Mucosa of stomach (tissue), 1 donor: ENCODE results near the gene USP47.
A peak's percentile ranks its signal among the peaks of the same experiment; 100 is the strongest.

Experiments
- H3K27me3 ChIP-seq: one replicate; pipeline ENCODE4 v1.7.0; 2013; ENCODE audit warnings: mild to moderate bottlenecking, low read length; ENCODE audit not compliant: control insufficient read depth, insufficient read depth
- H3K36me3 ChIP-seq: one replicate; pipeline ENCODE4 v1.7.0; 2013; ENCODE audit warnings: low read length; ENCODE audit not compliant: control insufficient read depth, insufficient read depth
- H3K4me1 ChIP-seq: one replicate; pipeline ENCODE4 v1.7.0; 2013; ENCODE audit warnings: mild to moderate bottlenecking, low read length; ENCODE audit not compliant: control insufficient read depth, insufficient read depth
- H3K4me3 ChIP-seq: one replicate; pipeline ENCODE4 v1.7.0; 2013; ENCODE audit warnings: low read length
- H3K9ac ChIP-seq: one replicate; pipeline ENCODE4 v1.7.0; 2013; ENCODE audit warnings: mild to moderate bottlenecking, low read length, moderate library complexity
- H3K9me3 ChIP-seq: one replicate; pipeline ENCODE4 v1.7.0; 2013; ENCODE audit warnings: mild to moderate bottlenecking, low read length, moderate library complexity; ENCODE audit not compliant: control insufficient read depth
- donor health status: Pancreatic carcinoma.

The USP47 gene

DNA sequence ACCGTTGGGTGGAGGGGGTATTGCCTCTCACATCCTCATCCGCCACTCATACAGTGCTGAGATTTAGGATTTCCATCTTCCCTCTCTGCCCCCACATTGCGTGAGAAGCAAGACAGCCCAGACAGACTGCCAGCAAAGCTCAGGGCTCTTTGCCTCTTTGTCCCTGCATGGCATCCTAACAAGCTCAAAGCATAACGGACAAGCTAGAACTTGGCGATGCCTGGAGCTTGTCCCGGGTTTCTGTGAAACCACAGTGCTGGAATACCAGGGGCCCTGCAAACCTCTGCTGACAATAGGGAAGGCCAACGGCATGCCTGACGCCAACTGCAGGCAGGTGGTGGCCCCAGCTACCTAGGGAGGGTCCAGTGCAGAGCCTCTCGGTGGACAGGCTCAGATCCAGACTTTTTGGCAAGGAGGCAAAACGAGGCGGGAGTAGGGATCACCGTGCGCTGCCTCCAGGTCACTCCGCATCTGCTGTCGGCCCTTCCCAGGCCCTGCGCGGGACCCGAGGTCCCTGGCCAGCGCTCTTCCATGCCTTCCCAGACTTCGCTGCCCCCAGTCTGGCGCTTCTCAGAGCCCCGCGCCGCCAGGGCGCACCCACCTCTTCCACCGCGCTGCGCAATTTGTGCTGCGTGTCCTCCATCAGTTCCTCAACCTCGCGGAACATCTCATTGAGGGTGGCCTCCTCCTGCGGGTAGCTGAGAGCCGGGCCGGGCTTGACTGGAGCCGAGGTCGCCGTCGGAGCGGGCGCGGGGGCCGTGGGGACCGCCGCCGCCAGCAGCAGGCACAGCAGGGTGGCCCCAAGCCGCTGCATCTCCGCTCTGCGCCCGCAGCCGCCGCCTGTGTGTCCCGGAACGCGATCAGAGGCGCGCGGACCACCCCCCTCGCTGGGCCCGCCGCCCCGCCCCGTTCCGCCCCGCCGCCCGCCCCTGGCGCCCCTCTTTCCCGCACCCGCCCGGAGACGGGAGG lies 166.3 kb downstream of the USP47 start, which contains the start of gene DKK3:
Gene DKK3, minus strand, starts transcription at position 858 of the 969 bp plus-strand sequence. Its CDS starts 44 bp downstream, at position 814.
- no peaks in the 10 kb centered on the region for H3K9me3 ChIP-seq
- peak within 1 kb of the TSS; percentile 40 for H3K9ac ChIP-seq
- H3K4me1 ChIP-seq: peaks cover 7% of the 10 kb centered on the region
- H3K36me3 ChIP-seq: no peaks in the 10 kb centered on the region
- peaks cover 7% of the 10 kb centered on the region for H3K27me3 ChIP-seq
- peak within 1 kb of the TSS; percentile 33 for H3K4me3 ChIP-seq
